GM12801 (cell line): ENCODE results near the gene CEP78.

Source experiments
- TF ChIP-seq, protein P1 (sequence below): IDR thresholded peaks from one replicate; pipeline ENCODE4 v1.5.1; 2011; ENCODE audit warnings: control low read depth; ENCODE audit not compliant: insufficient read length; ENCODE audit errors: extremely low read depth

CEP78 gene

DNA sequence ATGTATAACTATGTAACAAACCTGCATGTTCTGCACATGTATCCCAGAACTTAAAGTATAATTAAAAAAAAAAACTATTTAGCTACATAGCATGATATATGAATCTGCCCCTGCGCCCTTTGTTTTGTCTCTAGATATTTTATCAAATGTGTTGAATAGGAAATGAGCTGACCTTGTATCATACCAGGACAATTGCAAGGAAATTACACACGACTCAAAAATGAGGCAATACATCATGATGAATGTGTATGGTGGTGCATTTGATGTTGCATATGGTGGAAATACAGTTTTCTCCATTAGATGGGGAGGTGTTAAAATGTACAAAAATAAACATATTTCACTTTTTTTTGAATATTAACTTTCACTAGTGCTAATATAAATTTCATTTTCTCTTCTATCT, 28.6 kb upstream of the CEP78 start:
- TF ChIP-seq, protein P1, sequence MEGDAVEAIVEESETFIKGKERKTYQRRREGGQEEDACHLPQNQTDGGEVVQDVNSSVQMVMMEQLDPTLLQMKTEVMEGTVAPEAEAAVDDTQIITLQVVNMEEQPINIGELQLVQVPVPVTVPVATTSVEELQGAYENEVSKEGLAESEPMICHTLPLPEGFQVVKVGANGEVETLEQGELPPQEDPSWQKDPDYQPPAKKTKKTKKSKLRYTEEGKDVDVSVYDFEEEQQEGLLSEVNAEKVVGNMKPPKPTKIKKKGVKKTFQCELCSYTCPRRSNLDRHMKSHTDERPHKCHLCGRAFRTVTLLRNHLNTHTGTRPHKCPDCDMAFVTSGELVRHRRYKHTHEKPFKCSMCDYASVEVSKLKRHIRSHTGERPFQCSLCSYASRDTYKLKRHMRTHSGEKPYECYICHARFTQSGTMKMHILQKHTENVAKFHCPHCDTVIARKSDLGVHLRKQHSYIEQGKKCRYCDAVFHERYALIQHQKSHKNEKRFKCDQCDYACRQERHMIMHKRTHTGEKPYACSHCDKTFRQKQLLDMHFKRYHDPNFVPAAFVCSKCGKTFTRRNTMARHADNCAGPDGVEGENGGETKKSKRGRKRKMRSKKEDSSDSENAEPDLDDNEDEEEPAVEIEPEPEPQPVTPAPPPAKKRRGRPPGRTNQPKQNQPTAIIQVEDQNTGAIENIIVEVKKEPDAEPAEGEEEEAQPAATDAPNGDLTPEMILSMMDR, result no peak

DNA sequence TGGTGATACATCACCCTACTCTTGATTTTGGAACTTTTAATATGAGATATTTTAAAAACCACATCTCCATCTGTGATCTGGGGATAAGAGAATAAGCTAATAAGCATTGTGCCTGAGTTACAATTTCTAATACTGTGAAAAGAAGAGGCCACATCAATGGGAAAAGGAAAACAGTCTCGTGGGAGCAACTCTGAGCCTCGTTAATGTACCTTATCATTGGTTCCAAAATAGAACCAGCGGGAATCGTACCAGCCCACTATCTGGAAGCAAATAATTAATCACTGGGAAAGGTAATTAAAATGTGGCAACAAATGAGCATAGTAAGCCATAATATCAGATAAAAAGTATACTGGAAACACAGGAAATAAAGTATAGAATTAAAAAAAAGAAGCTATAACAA, 28.0 kb upstream of the CEP78 start:
- TF ChIP-seq, protein P1, result no peak

DNA sequence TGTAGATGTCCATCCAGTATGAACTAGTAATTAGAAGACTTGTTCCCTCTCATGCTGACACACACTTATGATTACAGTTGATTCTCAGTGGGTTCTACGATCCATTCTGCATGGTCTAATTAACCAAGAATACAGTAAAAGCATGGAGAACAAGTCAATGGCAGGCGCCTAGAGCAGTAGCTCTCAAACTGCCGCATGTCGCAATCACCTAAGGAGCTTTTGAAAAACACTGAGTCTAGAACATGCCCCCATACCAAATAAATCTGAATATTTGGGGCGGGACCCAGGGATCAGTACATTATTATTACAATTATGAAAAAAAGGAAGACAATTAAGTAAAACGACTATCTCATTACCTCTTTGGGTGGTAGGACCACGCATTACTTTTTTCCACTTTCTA, 26.7 kb upstream of the CEP78 start:
- TF ChIP-seq, protein P1, result no peak

DNA sequence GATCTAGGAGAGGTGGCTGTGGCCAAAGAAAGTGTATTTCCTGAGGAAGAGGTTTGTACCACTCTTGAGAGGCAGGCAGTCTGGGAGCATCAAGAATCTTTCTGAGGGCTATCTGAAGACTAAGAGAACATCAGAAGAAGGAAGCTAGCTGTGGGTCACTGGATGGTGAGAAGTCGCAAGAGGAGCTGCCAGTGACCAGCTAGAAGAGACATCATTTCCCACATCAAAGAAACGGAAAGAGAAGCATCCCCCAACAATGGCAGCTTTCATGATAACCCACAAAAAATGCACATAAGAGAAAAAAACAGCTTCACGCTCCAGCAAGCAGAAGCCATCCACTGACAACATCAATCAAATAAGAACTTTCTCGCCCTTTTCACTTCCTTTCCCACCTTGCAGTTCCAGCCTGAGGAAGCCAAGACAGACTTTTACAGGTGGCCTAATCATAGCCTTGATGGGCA, 25.0 kb upstream of the CEP78 start:
- TF ChIP-seq, protein P1, result no peak

DNA sequence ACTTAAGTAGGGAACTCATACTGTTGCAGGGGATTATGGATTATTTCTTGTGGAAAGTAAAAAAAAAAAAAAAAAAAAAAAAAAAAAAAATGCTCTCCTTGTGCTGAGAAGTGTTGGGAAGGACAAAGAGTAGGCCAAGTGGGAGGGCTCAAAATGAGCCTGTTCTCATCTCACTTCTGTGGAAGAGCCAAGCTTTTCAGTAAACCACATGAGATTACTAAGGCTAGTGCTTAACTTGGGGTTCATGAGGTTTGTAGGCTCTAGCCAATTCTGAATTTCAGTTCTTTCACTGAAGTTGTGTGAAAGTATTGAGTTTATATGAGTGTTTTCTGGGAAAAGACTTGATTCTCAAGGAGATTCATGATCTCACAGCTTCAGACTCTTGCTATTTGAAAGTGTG, 23.0 kb upstream of the CEP78 start:
- TF ChIP-seq, protein P1, result no peak

DNA sequence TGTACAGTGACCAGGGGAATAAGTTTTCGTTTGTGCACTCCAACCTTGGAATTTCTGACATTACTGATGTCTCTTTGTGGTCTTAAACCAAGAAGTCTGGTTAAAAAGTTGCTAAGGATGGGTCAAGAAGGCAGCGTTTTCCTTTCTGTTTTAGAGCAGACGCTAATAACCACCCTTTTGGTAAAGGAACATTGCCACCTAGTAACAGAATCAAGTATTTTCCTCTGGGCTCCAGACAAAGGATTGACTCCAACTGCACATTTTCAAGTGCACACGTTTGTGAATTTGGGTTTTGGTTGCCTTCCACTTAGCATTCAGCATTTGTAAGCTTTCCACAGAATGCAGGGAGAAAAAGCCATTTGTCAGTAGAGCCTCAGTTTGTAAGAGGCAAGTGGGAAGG, 22.2 kb upstream of the CEP78 start:
- TF ChIP-seq, protein P1, result no peak

DNA sequence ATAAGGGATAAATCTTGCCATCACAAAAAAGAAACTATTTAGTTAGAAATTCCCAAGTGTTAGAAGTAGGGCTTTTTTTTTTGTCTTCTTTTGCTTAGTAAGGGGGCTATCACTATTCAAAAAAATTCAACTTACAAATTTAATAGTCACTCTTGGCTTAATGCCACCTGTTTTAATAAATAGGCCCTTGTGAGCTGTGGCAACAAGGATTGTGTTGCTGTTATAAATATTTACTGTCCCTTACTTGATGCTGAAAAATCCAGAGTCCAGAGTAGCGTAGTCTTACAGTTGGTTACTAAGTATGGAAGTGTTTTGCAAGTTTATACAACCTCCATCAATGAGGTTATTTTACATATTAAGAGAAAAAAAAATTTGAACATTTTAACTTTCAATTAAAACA, 21.4 kb upstream of the CEP78 start:
- TF ChIP-seq, protein P1, result no peak

DNA sequence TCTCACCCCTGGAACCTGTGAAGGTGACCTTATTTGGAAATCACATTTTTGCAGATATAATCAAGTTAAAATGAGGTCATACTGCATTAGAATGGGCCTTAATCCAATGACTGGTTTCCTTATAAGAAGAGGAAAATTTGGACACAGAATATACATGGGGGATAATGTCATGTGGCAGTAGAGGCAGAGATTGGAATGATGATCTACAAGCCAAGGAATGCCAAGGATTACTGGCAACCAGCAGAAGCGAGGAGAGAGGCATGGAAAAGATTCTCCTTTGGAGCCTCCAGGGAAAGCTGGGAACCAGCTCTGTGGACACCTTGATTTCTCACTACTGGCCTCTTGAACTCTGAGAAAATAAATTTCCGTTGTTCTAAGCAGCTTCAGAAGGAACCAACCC, 20.2 kb upstream of the CEP78 start:
- TF ChIP-seq, protein P1, result no peak
